Measurements from ENCODE around the gene ATXN3L.

DNA sequence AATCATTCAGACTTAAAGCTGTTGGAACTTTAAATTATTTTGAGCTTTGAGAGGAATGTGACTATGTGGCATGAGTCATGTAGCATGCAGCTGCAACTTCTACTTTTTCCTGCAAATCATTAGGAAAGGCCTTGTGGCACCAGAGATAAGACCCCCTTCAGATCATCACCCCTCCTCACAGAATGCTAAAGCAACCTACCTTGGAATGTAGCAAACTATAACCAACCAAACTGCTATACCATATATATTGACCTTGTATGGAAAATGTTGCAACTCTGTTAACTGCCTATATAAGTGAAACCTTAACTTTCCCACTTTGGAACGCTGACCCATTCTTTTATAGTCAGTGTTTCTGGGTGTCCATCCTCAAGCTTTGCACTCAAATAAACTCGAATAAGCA, 32.0 kb downstream of the ATXN3L start:
- TF ChIP-seq POLR2AphosphoS5 (IDR thresholded peaks at IDR 0.05; ENCODE audit: low read depth, low read length) (no peak), TAF1 (IDR thresholded peaks at IDR 0.05; ENCODE audit: borderline replicate concordance, insufficient read depth, low read length) (no peak), REST (IDR thresholded peaks at IDR 0.05; ENCODE audit: insufficient read depth in 1 of 2, low read depth in 2 of 2, low read length in 2 of 2) (no peak), SIN3A (IDR thresholded peaks at IDR 0.05; ENCODE audit: borderline replicate concordance, insufficient read depth, low read length) (no peak), FOXP2 (optimal IDR thresholded peaks at IDR 0.05; ENCODE audit: borderline replicate concordance, extremely low read depth, extremely low read length, insufficient read depth) (no peak)
